Gastroesophageal sphincter (tissue), 4 donors: ENCODE measurements around the gene NECTIN1. TPM values are rescaled to one million over a fixed set of nuclear protein-coding genes. Genes with fewer than 3 reads are reported as not detected.

Experiments
- ATAC-seq: fragments of 150-250 bp; one replicate; pipeline ENCODE4 v1.9.1; 2016; ENCODE audit warnings: mild to moderate bottlenecking, moderate library complexity
- H3K27ac ChIP-seq, 4 donors: fragments of 200-600 bp; sonication (generic) in 3 of 4; 1 replicate in 3 of 4; 2 replicates in 1 of 4; pipeline ENCODE4 v1.5.1; 2016 to 2019
- H3K27me3 ChIP-seq: fragments of 200-600 bp; sonication (generic); one replicate; pipeline ENCODE4 v1.5.1; 2019
- H3K36me3 ChIP-seq, 2 donors: fragments of 200-600 bp; sonication (generic); one replicate each; pipeline ENCODE4 v1.5.1; 2019; ENCODE audit warnings: control low read depth in 1 of 2
- H3K4me1 ChIP-seq, 3 donors: fragments of 200-600 bp; sonication (generic); 1 replicate in 2 of 3; 2 replicates in 1 of 3; pipeline ENCODE4 v1.5.1; 2016 to 2019; ENCODE audit warnings: control low read depth in 2 of 3
- H3K4me3 ChIP-seq, 2 donors: fragments of 200-600 bp; sonication (generic); one replicate each; pipeline ENCODE4 v1.5.1; 2019; ENCODE audit warnings: mild to moderate bottlenecking in 1 of 2, moderate library complexity in 1 of 2
- H3K9me3 ChIP-seq, 3 donors: fragments of 200-600 bp; sonication (generic); one replicate each; pipeline ENCODE4 v1.5.1; 2017 to 2019; ENCODE audit warnings: control low read depth in 2 of 3
- CTCF ChIP-seq, 4 experiments: fragments of 200-600 bp in 2 of 4; fragments of 450-650 bp in 2 of 4; sonication (generic) in 1 of 4; IDR thresholded peaks; one replicate each; pipeline ENCODE4 v1.5.1; 2017 to 2019; ENCODE audit warnings: antibody characterized with exemption in 4 of 4, mild to moderate bottlenecking in 2 of 4, moderate library complexity in 2 of 4
- EP300 ChIP-seq: sonication (generic); formaldehyde crosslinking; IDR thresholded peaks from one replicate; pipeline ENCODE4 v1.6.1; 2017; ENCODE audit warnings: antibody characterized with exemption, mild to moderate bottlenecking
- POLR2A ChIP-seq, 2 donors: fragments of 450-650 bp; IDR thresholded peaks; one replicate each; pipeline ENCODE4 v1.6.1; 2017; ENCODE audit warnings: antibody characterized with exemption in 2 of 2, mild to moderate bottlenecking in 2 of 2, moderate library complexity in 1 of 2
- POLR2AphosphoS5 ChIP-seq: sonication (generic); formaldehyde crosslinking; IDR thresholded peaks from one replicate; pipeline ENCODE4 v1.6.1; 2017; ENCODE audit warnings: antibody characterized with exemption
- WGBS, 2 donors: methylation state at CpG; one replicate each; pipeline ENCODE4 v1.1.5; 2018; ENCODE audit warnings: low coverage in 1 of 2; 5-methylcytosine and 5-hydroxymethylcytosine counted together
- total RNA-seq, 4 donors: library from RNA; depleted of rRNA; stranded (reverse); fragments of >200 nt; gene quantifications; one replicate each; pipeline ENCODE4 v1.1.0, GENCODE V29; 2016

Gene NECTIN1
- total RNA-seq, 4 donors from 2014 or later = 2.6 to 7.1 (median 4.3) TPM

GRCh38 chr11:119723952-119724325 lies 5.1 kb downstream of the NECTIN1 start:
- no peak for TF ChIP-seq POLR2AphosphoS5
- TF ChIP-seq POLR2A (IDR thresholded peaks at IDR 0.05) = no peak
- no peak for TF ChIP-seq CTCF (IDR thresholded peaks at IDR 0.05)
- no peak for TF ChIP-seq EP300
- no CpG with 5 or more reads among the region's 4 CpGs for WGBS, 2 donors
- ATAC-seq = no peak
- Histone ChIP-seq H3K36me3 (no peaks in the 10 kb centered on the region), H3K27ac (no peak overlapping the region), H3K4me1 (peaks cover 0 to 29% (median 13%) of the 10 kb centered on the region in 3 donors), H3K4me3 (no peak overlapping the region), H3K9me3 (no peaks in the 10 kb centered on the region), H3K27me3 (no peaks in the 10 kb centered on the region)

GRCh38 chr11:119723243-119723951 lies 5.6 kb downstream of the NECTIN1 start:
- peaks cover 0 to 27% (median 13%) of the 10 kb centered on the region in 3 donors for H3K4me1 ChIP-seq
- 50% methylated on average over 3 of the region's 6 CpGs; no CpG with 5 or more reads in 1 of the 2 donors for WGBS, 2 donors
- no peak overlapping the region for H3K27ac ChIP-seq
- TF ChIP-seq CTCF (IDR thresholded peaks at IDR 0.05) = no peak
- no peak for TF ChIP-seq POLR2AphosphoS5
- no peak for TF ChIP-seq POLR2A (IDR thresholded peaks at IDR 0.05)
- H3K9me3 ChIP-seq = no peaks in the 10 kb centered on the region
- H3K4me3 ChIP-seq = no peak overlapping the region
- H3K36me3 ChIP-seq = no peaks in the 10 kb centered on the region
- no peaks in the 10 kb centered on the region for H3K27me3 ChIP-seq
- no peak for ATAC-seq

GRCh38 chr11:119722281-119722794 lies 6.7 kb downstream of the NECTIN1 start:
- Histone ChIP-seq H3K9me3 (no peaks in the 10 kb centered on the region), H3K27me3 (no peaks in the 10 kb centered on the region), H3K4me3 (no peak overlapping the region), H3K27ac (no peak overlapping the region), H3K36me3 (no peaks in the 10 kb centered on the region), H3K4me1 (peaks cover 0 to 16% (median 6%) of the 10 kb centered on the region in 3 donors)
- 50% methylated on average over 1 of the region's 10 CpGs; no CpG with 5 or more reads in 1 of the 2 donors for WGBS, 2 donors
- TF ChIP-seq EP300 (no peak), POLR2AphosphoS5 (no peak), CTCF (IDR thresholded peaks at IDR 0.05) (no peak), POLR2A (IDR thresholded peaks at IDR 0.05) (no peak)
- no peak for ATAC-seq

GRCh38 chr11:119721129-119722120 lies 7.6 kb downstream of the NECTIN1 start:
- ATAC-seq = peak; percentile 32
- Histone ChIP-seq H3K4me3 (no peak overlapping the region), H3K4me1 (peaks cover 0 to 7% (median 0%) of the 10 kb centered on the region in 3 donors), H3K27ac (no peak overlapping the region), H3K36me3 (no peaks in the 10 kb centered on the region), H3K9me3 (no peaks in the 10 kb centered on the region), H3K27me3 (no peaks in the 10 kb centered on the region)
- TF ChIP-seq POLR2AphosphoS5 = no peak
- no peak for TF ChIP-seq POLR2A (IDR thresholded peaks at IDR 0.05)
- TF ChIP-seq CTCF (IDR thresholded peaks at IDR 0.05) = peak in 2 of 4 experiments; percentile 18 to 52
- 83 to 88% methylated on average over 5 to 6 of the region's 13 CpGs for WGBS, 2 donors
